ENCODE results near the gene SRCAP. TPM values are rescaled to one million over a fixed set of nuclear protein-coding genes. Genes with fewer than 3 reads are reported as not detected.

The SRCAP gene
- total RNA-seq, 1 experiment from 2014 or later = 16.1 TPM

DNA sequence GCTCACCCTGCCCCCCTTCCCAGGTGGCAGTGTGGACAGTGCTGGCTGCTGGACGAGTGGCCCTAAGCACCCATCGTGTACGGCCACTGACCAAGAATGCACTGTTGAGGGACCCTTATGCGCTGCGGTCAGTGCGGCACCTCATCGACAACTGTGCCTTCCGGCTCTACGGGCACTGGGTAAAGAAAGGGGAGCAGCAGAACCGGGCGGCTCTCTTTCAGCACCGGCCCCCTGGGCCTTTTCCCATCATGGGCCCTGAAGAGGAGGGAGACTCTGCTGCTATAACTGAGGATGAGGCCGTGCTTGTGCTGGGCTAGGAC, 57.8 kb downstream of the SRCAP start:
- no peak for DNase-seq (ENCODE audit: low read depth)

DNA sequence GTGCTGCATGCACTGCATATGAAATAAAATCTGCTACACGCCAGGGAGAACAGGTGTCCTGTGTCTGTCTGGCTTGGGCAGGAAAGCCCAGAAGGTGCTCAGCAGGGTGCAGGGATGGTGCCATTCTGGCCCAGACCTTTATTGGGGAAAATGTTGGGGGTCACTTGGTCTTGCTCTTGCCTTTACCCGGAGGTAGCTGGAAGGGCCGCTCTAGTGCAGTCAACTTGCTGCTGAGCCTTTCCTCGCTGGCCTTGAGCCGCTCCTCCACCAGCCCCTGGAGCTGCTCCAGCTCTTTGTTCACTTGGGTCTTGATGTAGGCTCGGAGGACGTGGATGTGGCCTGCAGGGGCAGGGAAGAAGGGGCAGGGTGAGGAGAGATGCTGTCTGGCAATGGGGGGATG, 58.3 kb downstream of the SRCAP start:
- no peak for DNase-seq (ENCODE audit: low read depth)

DNA sequence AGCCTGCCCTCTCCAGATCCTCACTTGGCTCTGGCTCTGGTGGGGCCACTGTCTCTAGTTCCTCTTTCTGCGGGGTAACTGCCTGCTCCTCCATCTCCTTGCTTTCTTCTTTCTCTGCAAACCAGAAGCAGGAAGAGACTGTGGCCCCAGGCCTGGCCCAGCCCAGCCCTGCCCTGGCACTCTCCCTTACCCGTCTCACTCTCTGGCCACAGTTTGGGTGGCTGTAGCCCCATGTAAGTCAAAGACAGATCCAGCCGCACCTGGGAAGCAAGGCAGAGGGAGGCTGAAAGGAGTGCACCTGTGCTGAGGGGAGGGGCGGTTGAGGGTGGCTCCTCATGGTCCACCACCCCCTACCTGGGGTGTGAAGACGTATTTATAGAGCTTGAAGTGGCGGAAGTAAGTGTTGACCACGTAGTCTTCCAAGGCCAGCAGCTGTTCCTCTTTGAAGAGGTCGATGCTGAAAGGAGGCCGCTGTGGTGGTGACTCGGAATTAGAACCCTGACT, 60.1 kb downstream of the SRCAP start:
- no peak for DNase-seq (ENCODE audit: low read depth)

DNA sequence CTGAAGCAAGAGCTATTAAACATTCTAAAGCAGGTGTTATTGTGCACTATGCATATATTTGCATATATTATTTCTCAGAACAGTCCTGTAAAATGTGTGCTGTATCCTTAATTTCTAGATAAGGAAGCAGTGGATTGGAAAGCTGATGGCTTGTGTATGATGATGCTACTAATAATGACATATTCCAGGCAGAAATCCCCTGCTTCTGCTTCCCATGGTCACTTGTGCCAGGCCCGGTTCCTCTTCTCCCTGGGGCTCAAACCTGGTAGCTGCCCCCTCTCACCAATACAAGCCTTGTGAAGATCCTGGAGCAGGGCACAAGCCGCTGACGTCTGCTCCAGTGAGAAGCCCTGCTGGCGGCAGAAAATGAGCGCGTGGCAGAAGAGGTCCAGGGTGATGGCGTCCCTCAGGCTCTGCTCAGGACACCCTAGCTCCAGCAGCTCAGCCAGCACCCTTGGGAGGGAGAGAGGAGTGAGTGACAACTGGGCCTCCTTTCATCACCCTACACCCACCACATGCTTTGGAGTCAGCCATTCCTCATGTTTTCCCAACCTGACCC, 61.1 kb downstream of the SRCAP start:
- no peak for DNase-seq (ENCODE audit: low read depth)

DNA sequence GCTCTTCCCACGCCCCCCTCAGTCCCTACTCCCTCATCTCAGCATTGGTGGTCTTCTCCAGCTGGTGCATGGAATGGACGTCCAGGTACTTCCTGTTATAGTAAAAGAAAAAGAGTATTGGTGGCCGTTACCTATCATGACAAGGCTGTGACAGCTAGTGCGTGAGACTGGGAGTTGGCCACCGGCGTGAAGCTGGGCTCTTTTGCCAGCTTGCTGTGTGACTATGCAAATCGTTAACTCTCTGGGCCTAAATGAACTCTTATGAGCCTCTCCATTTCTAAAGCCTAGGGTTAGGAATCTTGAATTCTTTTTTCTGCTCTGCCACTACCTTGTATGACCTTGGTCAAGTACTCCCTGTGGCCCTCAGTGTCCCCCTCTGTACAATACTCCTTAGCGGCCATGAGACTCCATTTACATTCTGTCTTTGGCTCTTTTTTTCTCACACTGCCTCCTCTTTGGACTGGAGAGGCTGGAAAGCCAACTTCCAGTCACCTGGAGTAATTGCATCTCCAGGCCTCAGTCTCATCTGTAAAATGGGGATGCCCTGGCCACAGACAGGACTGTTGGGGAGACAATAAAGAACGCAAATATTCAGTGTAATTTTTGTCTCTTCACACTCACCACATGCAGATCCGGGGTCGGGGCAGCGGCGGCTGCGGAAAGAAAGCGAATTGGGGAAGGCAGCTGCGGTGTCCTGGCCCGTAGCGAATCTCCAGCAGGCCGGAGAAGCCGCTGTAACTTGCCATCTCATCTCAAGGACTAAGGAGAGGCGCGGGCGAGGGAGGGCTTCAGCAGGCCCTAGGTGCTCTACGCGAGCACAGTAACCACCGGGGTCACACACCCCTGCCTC, 61.8 kb downstream of the SRCAP start:
- DNase-seq (ENCODE audit: low read depth) = no peak

DNA sequence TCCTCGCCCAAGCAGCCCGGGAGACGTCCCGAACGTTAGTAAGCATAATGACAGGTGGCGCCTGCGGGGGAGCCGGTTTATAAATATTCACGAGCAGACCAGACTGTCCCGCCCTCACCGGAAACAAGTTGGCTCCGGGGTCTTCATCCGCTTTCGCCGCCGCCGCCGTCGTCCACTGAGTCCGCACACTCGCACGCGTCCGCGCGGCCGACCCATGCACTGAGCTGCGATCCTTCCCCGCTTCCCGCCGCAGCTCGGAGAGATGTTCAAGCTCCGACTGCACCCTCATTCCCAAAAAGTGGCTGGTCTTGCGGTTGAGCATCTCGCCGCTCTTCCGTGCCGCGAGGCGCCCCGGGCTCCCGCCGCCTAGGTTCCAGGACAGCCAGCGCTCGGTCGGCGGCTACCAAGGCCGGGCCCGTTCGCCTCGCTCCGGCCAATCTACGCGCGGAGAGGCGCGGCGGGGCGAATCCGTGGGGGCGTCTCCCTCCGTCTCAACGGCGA, 62.5 kb downstream of the SRCAP start:
- peak; percentile 37 for DNase-seq (ENCODE audit: low read depth)

DNA sequence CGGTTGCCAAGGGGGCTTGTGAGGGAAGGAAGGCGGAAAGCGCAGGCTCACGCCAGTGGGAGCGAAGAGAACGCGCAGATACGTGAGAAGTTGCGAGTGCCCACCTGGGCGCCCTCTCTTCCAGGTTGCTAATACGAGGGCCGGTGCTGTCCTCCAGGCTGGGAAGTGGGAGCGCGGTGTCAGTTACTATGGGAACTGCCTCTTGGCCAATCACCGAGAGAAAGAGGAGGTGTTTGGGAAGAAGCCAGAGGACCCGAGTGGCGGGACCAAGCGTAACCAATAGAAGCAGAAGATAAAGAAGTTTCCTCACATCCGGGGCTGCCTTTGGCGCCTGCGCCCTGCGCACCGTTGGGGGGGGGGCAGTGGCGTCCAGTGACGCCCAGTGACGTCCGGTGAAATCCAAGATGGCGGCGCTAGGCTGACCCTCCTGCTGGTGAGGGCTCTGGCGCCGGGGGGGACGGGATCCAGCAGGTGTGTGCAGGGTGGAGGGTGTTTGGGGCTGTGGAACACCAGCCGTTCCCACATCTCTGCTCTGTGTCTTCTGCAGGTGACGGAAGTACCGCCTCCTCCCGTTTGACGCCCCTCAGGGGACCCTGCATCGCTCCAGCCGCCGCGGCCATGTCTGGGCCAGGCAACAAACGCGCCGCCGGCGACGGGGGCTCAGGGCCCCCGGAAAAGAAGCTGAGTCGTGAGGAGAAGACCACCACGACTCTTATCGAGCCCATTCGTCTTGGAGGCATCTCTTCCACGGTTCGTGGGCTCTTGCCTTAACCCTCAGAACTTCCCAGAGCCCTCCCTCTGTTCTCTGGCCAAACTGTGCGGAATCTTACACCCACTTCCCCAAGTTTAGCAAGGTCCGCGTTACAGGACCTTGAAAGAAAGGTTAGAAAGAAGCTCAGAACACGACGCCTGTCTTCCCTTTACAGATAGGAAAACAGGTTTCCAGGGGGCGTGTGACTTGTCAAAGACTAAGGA, 63.2 kb downstream of the SRCAP start, which contains the start of the genes CFAP119 and RNF40:
Gene CFAP119, minus strand, starts transcription at position 135 of the 975 bp plus-strand sequence. CDS start 314 bp downstream, outside the sequence.
Gene RNF40, plus strand, starts transcription at position 395 of the 975 bp plus-strand sequence. Its CDS starts 224 bp downstream, at position 619.
- peak; percentile 97 for DNase-seq (ENCODE audit: low read depth)

DNA sequence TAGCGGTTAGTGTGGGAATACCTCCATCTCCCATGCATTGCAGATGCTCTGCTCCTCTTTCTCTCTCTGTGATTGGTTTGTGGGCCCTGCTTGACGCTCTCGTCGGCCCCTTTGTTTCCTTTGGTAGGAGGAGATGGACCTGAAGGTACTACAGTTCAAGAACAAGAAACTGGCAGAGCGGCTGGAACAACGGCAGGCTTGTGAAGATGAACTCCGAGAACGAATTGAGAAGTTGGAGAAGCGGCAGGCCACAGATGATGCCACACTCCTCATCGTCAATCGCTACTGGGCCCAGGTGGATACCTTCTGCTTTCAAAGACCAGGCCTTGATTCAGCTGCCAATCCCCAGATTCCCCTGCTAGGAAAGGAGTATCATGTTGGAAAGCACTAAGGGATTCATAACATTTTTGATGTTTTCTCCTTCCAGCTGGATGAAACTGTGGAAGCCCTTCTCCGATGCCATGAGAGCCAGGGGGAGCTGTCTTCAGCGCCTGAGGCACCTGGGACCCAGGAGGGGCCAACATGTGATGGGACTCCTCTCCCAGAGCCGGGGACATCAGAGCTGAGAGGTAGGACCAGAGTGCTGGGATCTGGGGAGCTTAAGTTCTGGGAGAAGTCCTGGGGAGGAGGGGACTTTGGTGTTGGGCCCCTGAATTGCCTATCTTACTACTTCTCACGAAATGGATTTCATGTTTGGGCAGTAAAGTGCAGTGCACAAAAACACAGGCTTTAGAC, 64.2 kb downstream of the SRCAP start:
- DNase-seq (ENCODE audit: low read depth) = no peak

DNA sequence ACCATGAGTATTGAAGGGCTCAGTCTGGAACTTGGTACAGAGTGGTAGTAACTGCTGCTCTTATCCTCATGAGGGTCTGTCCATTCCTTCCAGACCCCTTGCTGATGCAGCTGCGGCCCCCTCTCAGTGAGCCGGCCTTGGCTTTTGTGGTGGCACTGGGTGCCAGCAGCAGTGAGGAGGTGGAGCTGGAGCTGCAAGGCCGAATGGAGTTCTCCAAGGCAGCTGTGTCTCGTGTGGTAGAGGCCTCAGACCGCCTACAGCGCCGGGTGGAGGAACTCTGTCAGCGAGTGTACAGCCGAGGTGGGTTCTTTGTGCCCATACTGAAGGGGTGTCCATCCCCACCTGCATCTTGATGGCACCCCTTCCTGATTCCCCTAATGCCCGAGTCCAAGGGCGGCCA, 65.1 kb downstream of the SRCAP start:
- DNase-seq (ENCODE audit: low read depth) = no peak

DNA sequence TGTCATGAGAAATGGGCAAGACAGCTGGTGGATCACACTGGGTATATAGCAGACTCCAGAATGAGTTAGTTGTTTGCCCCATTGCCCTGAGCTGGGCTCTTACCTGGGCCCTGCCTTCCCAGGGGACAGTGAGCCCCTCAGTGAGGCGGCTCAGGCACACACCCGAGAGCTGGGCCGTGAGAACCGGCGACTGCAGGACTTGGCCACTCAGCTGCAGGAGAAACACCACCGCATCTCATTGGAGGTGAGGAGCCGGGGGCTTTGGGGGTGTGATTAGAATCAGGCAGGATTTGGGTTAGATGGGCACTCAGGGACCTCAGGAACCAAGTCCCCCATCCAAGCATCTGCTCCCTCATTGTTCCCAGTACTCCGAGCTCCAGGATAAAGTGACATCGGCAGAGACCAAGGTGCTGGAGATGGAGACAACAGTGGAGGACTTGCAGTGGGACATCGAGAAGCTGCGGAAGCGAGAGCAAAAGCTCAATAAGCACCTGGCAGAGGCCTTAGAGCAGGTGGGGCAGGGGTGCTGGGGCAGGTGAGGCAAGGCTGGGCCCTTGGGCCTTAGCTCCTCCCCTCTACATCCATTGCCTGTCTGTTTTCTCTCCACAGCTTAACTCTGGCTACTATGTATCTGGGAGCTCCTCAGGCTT, 66.0 kb downstream of the SRCAP start:
- DNase-seq (ENCODE audit: low read depth) = no peak

DNA sequence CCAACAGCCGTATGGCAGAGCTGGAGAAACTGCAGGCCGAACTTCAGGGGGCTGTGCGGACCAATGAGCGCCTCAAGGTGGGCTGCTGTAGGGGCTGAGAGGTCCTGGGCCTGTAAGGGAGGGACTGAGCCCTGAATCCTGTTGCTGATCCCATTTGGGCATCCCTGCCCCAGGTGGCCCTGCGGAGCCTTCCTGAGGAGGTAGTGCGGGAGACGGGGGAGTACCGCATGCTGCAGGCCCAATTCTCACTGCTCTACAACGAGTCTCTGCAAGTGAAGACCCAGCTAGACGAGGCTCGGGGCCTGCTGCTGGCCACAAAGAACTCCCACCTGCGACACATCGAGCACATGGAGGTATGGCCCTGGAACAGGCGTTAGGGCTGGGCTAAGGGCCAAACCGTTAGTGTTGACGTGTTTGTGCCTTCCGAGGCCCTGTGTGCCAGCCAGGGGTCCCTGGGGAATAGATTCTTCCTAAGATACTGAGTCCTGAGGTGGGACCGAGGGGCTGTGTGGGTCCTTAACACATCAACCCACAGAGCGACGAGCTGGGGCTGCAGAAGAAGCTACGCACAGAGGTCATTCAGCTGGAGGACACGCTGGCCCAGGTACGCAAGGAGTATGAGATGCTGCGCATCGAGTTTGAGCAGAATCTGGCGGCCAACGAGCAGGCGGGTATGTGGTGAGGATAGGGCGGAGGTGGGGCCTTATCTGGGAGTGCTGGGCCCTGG, 67.4 kb downstream of the SRCAP start:
- no peak for DNase-seq (ENCODE audit: low read depth)

DNA sequence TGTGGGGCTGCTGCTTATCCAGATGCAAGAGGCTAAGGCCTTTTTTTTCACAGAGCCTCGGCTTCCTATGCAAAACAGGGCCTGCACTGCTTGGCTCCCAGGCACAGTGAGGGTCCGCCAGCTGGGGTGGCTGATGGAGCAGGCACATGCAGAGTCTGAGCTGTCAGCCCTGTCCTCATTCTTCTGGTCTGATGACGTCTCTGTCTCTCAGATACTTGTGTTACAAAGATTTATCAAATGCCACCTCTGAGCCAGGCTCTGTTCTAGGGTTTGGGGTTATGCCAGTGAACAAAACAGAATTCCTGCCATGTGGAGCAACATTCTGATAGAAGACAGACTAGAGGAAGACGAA, 67.9 kb downstream of the SRCAP start:
- DNase-seq (ENCODE audit: low read depth) = no peak

DNA sequence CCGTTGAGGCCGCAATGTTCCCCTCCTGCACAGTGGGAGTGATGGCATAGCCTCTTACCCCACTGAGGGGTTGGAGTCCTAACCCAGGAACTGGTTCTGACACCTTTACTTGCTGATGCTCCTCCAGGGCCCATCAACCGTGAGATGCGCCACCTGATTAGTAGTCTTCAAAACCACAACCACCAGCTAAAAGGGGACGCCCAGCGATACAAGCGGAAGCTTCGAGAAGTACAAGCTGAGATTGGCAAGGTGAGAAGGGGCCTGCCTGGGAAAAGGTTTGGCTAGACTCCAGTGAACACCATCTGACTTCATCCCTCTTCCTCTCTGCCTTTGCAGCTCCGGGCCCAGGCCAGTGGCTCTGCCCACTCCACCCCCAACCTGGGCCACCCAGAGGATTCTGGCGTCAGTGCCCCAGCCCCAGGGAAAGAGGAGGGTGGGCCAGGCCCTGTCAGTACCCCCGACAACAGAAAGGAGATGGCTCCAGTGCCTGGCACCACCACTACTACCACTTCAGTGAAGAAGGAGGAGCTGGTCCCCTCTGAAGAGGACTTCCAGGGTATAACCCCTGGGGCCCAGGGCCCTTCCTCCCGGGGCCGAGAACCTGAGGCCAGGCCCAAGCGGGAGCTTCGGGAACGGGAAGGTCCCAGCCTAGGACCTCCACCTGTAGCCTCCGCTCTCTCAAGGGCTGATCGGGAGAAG, 68.9 kb downstream of the SRCAP start:
- no peak for DNase-seq (ENCODE audit: low read depth)

DNA sequence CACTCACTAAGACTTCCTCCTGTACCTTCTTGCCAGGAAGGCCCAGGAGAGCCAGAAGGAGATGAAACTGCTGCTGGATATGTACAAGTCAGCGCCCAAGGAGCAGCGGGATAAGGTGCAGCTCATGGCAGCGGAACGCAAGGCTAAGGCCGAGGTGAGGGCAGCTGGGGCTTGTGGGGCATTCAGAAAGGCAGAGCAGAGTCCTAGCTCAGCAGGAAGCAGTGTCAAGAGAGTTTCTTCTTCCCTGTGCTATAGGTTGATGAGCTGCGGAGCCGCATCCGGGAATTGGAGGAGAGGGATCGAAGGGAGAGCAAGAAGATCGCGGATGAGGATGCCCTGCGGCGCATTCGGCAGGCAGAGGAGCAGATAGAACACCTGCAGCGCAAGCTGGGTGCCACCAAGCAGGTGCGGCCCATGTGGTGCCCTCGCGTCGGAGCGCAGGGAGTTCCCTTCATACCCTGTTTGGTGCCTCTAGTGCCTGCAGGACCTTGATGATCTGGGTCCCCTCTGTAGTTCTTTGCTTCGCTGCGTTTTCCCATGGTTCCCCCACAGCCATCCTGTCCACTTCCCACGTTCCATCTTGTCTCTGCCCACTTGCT, 69.7 kb downstream of the SRCAP start:
- DNase-seq (ENCODE audit: low read depth) = no peak

DNA sequence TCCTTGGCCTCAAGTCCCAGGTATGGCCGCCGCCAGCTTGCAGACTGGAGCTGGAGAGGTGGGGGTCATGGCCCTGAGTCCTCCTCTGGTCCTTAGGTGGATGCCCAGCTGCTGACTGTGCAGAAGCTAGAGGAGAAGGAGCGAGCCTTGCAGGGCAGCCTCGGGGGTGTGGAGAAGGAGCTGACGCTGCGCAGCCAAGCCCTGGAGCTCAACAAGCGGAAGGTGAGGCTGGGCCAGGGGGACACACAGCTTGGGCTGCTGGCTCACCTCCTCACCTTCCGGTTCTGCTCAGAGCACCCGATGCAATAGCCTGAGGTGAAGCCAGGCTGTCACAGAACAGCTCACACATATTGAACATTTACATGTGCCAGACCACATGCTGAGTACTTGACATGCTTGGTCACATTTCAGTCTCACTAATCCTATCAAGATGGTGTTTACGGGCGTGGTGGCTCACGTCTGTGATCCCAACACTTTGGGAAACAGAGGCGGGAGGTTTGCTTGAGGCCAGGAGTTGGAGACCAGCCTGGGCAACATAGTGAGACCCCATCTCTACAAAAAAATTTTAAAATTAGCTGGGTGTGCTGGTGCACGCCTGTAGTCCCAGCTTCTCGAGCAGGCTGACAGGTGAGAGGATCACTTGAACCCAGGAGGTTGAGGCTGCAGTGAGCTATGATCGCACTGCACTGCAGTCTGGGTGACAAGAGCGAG, 70.6 kb downstream of the SRCAP start:
- no peak for DNase-seq (ENCODE audit: low read depth)

DNA sequence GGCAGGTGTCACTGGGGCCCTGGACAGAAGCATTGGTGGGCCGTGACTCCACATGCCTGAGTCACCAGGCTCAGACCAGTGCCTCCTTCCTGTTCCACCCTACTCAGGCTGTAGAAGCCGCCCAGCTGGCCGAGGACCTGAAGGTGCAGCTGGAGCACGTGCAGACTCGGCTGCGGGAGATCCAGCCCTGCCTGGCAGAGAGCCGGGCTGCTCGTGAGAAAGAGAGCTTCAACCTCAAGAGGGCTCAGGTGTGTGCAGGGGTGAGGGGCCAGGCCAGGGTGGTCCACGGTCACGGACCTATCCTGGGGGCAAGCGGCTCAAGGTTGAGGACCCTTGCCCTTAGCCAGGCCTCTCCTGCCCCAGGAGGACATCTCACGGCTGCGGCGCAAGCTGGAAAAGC, 72.8 kb downstream of the SRCAP start:
- DNase-seq (ENCODE audit: low read depth) = no peak

DNA sequence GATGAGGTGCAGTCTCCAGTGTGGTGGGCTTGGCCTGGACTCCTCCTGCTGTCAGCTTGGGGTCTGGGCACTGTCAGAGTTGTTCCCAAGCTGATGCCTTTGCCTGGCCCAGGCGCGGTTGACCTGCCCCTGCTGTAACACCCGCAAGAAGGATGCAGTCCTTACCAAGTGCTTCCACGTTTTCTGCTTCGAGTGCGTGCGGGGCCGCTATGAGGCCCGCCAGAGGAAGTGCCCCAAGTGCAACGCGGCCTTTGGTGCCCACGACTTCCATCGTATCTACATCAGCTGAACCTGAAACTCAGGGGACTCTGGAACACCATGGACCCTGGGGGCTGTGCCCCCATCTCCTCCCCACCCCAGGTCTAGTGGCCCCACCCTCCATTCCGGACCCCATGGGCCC, 74.9 kb downstream of the SRCAP start:
- no peak for DNase-seq (ENCODE audit: low read depth)

Data from LHCN-M2 (cell line).